CD8-positive, alpha-beta memory T cell (primary cell): ENCODE results near the gene TSTD1. TPM values are rescaled to one million over a fixed set of nuclear protein-coding genes. Genes with fewer than 3 reads are reported as not detected.
A peak's percentile ranks its signal among the peaks of the same experiment; 100 is the strongest.

Experiments
- CTCF ChIA-PET: fragments of 350-600 bp; sonication (Branson Sonifier 250); formaldehyde crosslinking; loops from one replicate; lab custom pipeline; 2021; ENCODE audit warnings: antibody characterized with exemption; lab: Charles Lee
- POLR2A ChIA-PET: fragments of 350-600 bp; sonication (Branson Sonifier 250); formaldehyde crosslinking; loops from one replicate; lab custom pipeline; 2021; ENCODE audit warnings: antibody characterized with exemption; lab: Charles Lee
- DNase-seq, 5 donors: peaks; one replicate each; pipeline versions ENCODE4 v3.0.0 to v3.0.0-alpha.2; 2020 to 2022; ENCODE audit warnings: mixed read lengths in 1 of 5
- H3K27ac ChIP-seq: one replicate; pipeline ENCODE4 v1.7.0; 2013; ENCODE audit warnings: low read depth, mild to moderate bottlenecking, low read length, moderate library complexity
- H3K27me3 ChIP-seq: 2 replicates; pipeline ENCODE4 v1.7.0; 2013; ENCODE audit warnings: low read length, mild to moderate bottlenecking; ENCODE audit not compliant: insufficient read depth, poor library complexity, severe bottlenecking
- H3K36me3 ChIP-seq: 2 replicates; pipeline ENCODE4 v1.7.0; 2013; ENCODE audit warnings: mild to moderate bottlenecking, low read length, moderate library complexity; ENCODE audit not compliant: insufficient read depth
- H3K4me1 ChIP-seq: 2 replicates; pipeline ENCODE4 v1.7.0; 2013; ENCODE audit warnings: mild to moderate bottlenecking, low read length, moderate library complexity; ENCODE audit not compliant: insufficient read depth
- H3K4me3 ChIP-seq: 2 replicates; pipeline ENCODE4 v1.7.0; 2013; ENCODE audit warnings: mild to moderate bottlenecking, low read length
- H3K9me3 ChIP-seq: 2 replicates; pipeline ENCODE4 v1.7.0; 2013; ENCODE audit warnings: mild to moderate bottlenecking, low read length
- H3K27ac Mint-ChIP-seq, 8 donors: one replicate each; pipeline ENCODE4 v1.8.0; 2020 to 2021; ENCODE audit warnings: mixed read lengths in 8 of 8, mild to moderate bottlenecking in 6 of 8, inconsistent platforms in 3 of 8, moderate library complexity in 3 of 8
- H3K27me3 Mint-ChIP-seq, 2 donors: one replicate each; pipeline ENCODE4 v1.8.0; 2020 to 2021; ENCODE audit warnings: mixed read lengths in 2 of 2, mild to moderate bottlenecking in 1 of 2, moderate library complexity in 1 of 2
- H3K36me3 Mint-ChIP-seq, 3 donors: one replicate each; pipeline ENCODE4 v1.8.0; 2020 to 2021; ENCODE audit warnings: mixed read lengths in 3 of 3, inconsistent platforms in 1 of 3, mild to moderate bottlenecking in 1 of 3
- H3K4me1 Mint-ChIP-seq, 3 donors: one replicate each; pipeline ENCODE4 v1.8.0; 2020 to 2021; ENCODE audit warnings: mixed read lengths in 3 of 3, inconsistent platforms in 1 of 3, mild to moderate bottlenecking in 1 of 3
- H3K4me3 Mint-ChIP-seq, 7 donors: one replicate each; pipeline ENCODE4 v1.8.0; 2020 to 2021; ENCODE audit warnings: mixed read lengths in 7 of 7, mild to moderate bottlenecking in 6 of 7, moderate library complexity in 4 of 7, inconsistent platforms in 2 of 7
- H3K9me3 Mint-ChIP-seq, 5 donors: one replicate each; pipeline ENCODE4 v1.8.0; 2020 to 2022; ENCODE audit warnings: mixed read lengths in 5 of 5, mild to moderate bottlenecking in 3 of 5, moderate library complexity in 2 of 5, inconsistent platforms in 1 of 5
- polyA plus RNA-seq: library from polyadenylated mRNA; unstranded; fragments of 300-500 nt; fragmentation: Illumina TruSeq; gene quantifications from one replicate; pipeline ENCODE4 v1.2.3, GENCODE V29; 2021
- total RNA-seq, 2 experiments: library from RNA; stranded (reverse); gene quantifications; one replicate each; pipeline ENCODE4 v1.2.3, GENCODE V29; 2021

TSTD1 gene
- total and polyA plus RNA-seq, 3 experiments from 2014 or later = 40.2 to 288 (median 46.1) TPM

DNA sequence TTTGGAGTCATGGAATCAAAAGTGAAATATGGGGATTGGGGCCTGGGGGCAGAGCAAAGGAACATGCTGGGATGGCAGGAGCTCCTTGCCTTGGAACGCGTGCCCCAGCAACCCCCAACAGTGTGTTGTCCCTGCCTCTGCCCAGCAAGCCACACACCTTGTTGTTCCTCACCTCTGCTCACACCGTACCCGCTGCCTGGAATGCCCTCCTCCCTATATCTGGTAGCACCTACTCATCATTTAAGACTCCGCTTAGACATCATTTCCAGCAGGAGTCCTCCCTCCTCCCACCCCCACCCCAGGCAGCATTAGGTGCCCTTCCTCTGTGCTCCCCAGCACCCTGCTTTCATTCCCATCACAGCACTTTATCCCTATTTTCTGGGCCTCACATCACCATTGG lies 42.8 kb upstream of the TSTD1 start:
- Mint-ChIP-seq H3K4me1 (no peaks in the 10 kb centered on the region), H3K36me3 (no peaks in the 10 kb centered on the region), H3K9me3 (no peaks in the 10 kb centered on the region), H3K27ac (peak overlapping the region in 1 of 8 donors; percentile 7), H3K4me3 (no peak overlapping the region), H3K27me3 (peaks cover 0 to 3% of the 10 kb centered on the region in 2 donors)
- Histone ChIP-seq H3K27me3 (no peaks in the 10 kb centered on the region), H3K9me3 (no peaks in the 10 kb centered on the region), H3K27ac (no peak overlapping the region), H3K4me1 (no peaks in the 10 kb centered on the region), H3K36me3 (no peaks in the 10 kb centered on the region), H3K4me3 (no peak overlapping the region)
- no peak for DNase-seq
- POLR2A ChIA-PET = no interaction called here
- CTCF ChIA-PET = no interaction called here

DNA sequence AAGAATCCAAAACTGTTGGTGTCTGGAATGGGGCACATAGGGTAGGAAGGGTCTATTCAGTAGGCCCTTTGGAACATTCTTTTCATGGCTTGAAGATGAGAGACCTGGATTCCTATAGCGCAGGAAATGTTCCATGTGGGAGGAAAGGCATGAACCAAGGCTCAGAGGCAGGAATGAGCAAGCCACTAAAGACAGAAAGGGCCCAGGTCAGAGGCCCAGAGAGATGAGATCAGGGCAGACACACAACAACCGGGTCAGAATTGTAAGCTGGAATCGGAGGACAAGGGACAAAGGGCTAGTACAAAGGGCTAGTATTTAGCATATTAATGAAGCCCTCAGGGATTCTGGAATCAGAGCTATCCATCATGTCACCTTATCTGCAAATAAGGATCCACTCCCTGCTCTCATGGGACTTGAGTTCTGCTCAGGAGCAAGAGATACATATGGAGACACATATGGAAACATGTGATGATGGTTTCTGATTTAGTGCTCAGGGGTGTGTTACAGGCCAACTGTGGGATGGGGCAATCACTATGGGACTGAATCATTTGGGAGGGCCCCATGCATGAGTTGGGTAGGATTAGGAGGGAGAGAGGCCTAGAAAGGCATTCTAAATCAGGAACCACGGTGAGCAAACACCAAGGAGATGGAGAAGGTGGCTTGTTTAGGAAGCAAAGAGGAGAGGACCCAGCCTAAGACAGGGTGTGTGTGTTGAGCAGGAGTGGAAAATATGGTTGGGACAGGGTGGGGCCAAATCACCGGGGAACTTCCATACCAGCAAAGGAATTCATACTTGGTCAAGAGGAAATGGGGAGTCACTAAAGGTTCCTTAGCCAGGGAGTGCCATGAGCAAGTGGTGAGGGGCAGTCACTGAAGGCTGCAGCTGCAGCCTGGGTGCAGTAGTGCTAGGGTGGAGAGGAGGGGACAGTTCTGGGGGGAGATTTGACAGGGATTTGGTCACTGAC lies 42.0 kb upstream of the TSTD1 start:
- Mint-ChIP-seq H3K9me3 (no peaks in the 10 kb centered on the region), H3K27me3 (peaks cover 0 to 3% of the 10 kb centered on the region in 2 donors), H3K36me3 (no peaks in the 10 kb centered on the region), H3K27ac (no peak overlapping the region), H3K4me1 (no peaks in the 10 kb centered on the region), H3K4me3 (no peak overlapping the region)
- H3K27me3 ChIP-seq = no peaks in the 10 kb centered on the region
- no peaks in the 10 kb centered on the region for H3K4me1 ChIP-seq
- no peaks in the 10 kb centered on the region for H3K9me3 ChIP-seq
- no peak overlapping the region for H3K27ac ChIP-seq
- H3K4me3 ChIP-seq = no peak overlapping the region
- ChIA-PET POLR2A (no interaction called here), CTCF (interaction anchor here (1.8 kb wide), 1 partner anchor 16 kb away, joined by 7 read pairs; the partner anchor contains the start of gene KLHDC9)
- no peak for DNase-seq
- H3K36me3 ChIP-seq = no peaks in the 10 kb centered on the region

DNA sequence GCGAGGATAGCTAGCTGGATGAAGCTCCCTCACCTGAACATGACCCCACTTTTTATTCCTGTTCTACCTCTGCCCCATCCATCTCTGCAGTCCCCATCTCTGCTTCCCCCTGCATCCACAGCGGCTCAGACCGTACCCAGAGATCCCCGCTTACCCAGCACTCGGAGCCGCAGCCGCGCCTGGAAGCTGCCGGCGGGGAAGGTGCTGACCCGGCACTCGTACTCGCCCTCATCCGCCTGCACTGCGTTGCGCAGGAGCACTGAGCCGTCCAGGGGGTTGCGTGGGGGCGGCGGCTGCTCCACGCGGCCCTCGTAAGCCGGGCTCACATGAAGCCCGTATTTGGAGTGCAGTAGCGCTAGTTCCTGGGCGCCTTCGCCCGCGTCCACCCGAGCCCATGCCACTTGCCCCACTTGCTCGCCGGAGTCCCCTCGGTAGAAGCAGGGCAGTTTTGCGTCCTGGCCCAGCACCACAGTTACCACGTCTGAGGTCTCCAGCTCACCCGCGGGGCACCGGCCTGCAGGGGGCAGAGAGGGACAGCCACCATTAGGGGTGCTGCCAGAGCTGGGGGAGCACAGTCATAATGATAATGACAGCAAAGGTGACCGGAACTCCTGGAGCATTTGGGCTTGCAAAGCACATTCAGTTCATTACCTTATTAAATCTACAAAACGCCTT lies 40.8 kb upstream of the TSTD1 start:
- Mint-ChIP-seq H3K9me3 (no peaks in the 10 kb centered on the region), H3K27me3 (peaks cover 0 to 3% of the 10 kb centered on the region in 2 donors), H3K4me1 (no peaks in the 10 kb centered on the region), H3K4me3 (no peak overlapping the region), H3K36me3 (no peaks in the 10 kb centered on the region), H3K27ac (peak overlapping the region in 1 of 8 donors; percentile 38)
- Histone ChIP-seq H3K27me3 (no peaks in the 10 kb centered on the region), H3K9me3 (no peaks in the 10 kb centered on the region), H3K4me3 (no peak overlapping the region), H3K36me3 (no peaks in the 10 kb centered on the region), H3K27ac (no peak overlapping the region), H3K4me1 (no peaks in the 10 kb centered on the region)
- CTCF ChIA-PET = interaction anchor here (1.8 kb wide), 1 partner anchor 18 kb away, joined by 7 read pairs; the partner anchor contains the start of gene KLHDC9
- DNase-seq = no peak
- POLR2A ChIA-PET = no interaction called here

DNA sequence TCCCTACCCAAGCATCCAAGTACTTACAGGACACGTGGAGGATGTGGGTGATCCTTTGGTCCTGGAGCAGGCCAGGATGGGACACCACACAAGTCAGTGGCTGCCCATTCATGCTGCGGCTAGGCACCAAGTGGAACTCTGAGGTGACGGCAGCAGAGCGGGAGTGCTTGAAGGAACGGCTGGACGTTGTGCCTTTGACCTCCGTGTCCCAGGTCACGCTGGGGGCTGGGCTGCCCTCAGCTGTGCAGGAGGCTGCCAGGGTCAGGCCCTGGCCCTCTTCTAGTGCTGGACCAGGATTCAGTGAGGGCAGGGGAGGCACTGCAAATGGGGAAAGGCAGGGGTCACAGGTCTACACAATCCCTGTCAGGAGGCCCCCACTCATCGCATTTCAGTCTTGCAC lies 38.7 kb upstream of the TSTD1 start:
- Histone ChIP-seq H3K4me1 (peaks cover under 1% of the 10 kb centered on the region), H3K4me3 (no peak overlapping the region), H3K9me3 (no peaks in the 10 kb centered on the region), H3K36me3 (no peaks in the 10 kb centered on the region), H3K27me3 (no peaks in the 10 kb centered on the region), H3K27ac (no peak overlapping the region)
- Mint-ChIP-seq H3K4me3 (no peak overlapping the region), H3K27ac (no peak overlapping the region), H3K36me3 (no peaks in the 10 kb centered on the region), H3K9me3 (no peaks in the 10 kb centered on the region), H3K27me3 (peaks cover 0 to 3% of the 10 kb centered on the region in 2 donors), H3K4me1 (peaks cover under 1 to 2% (median 2%) of the 10 kb centered on the region in 3 donors)
- CTCF ChIA-PET = interaction anchor here (2.1 kb wide), 1 partner anchor 20 kb away, joined by 7 read pairs; the partner anchor contains the start of gene KLHDC9
- POLR2A ChIA-PET = no interaction called here
- DNase-seq = no peak

DNA sequence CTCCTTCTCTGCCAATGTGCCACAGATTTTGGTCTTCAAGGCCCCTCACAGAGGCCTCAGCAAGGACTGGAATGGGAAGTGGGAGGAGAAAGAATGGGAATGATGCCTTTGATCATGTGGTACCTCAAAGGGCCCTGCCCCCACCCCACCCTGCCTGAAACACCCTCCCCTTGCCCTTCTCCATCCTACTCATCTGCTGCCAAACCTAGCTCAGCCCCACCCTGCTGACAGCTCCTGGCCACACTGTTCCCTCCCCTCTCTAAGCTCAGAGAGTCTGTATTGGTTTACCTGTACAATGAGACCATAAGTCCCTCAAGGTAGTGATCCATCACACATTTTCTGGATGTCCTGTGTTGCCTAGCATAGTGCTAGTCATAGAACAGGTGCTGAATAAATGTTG lies 37.6 kb upstream of the TSTD1 start:
- H3K9me3 Mint-ChIP-seq = no peaks in the 10 kb centered on the region

DNA sequence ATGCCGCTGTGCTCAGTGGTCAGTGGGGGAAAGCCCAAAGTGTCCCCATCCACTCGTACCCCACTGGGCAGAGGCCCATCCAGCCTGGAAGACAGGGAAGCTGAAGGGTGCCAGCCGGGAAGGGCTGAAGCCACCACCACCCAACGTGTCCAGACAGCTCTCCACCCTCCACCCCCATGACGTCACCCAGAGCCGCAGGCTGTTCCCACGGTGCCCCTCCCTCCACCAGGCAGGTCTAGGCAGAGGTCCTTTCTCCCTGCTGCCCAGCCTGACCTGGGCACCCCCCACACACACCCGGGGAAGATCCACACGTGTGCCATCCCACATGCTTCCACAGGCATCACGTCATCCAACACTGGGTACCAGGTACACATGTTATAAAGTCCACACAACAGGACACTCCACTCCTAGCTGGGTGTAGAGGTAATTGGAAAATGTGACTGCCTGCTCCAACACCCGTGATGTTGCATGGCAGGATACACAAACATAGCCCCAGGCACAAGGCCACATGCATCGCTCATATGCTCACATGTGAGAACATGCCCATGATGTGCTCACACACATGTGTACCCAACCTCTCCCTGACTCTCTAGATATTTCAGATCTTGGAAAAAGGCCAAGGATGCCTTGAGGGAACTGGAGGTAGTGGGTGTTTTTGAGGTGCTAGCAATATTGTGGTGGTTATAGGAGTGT lies 36.1 kb upstream of the TSTD1 start:
- Mint-ChIP-seq H3K4me3 (peak overlapping the region in 1 of 7 donors; percentile 30), H3K4me1 (peaks cover 19 to 25% (median 24%) of the 10 kb centered on the region in 3 donors), H3K9me3 (no peaks in the 10 kb centered on the region), H3K27ac (peak overlapping the region in 1 of 8 donors; percentile 75), H3K36me3 (no peaks in the 10 kb centered on the region), H3K27me3 (peaks cover 0 to 2% of the 10 kb centered on the region in 2 donors)
- no peaks in the 10 kb centered on the region for H3K9me3 ChIP-seq
- CTCF ChIA-PET = interaction anchor here (10.9 kb wide), 1 partner anchor 21 kb away, joined by 128 read pairs; the partner anchor contains the start of gene KLHDC9
- POLR2A ChIA-PET = no interaction called here
- no peaks in the 10 kb centered on the region for H3K27me3 ChIP-seq
- H3K36me3 ChIP-seq = no peaks in the 10 kb centered on the region
- H3K4me1 ChIP-seq = peaks cover 24% of the 10 kb centered on the region
- H3K4me3 ChIP-seq = no peak overlapping the region
- H3K27ac ChIP-seq = no peak overlapping the region
- no peak for DNase-seq

More for the DNA sequence above, 37.6 kb upstream of the TSTD1 start:
- Histone ChIP-seq H3K4me3 (no peak overlapping the region), H3K27me3 (no peaks in the 10 kb centered on the region), H3K9me3 (no peaks in the 10 kb centered on the region), H3K27ac (no peak overlapping the region), H3K36me3 (no peaks in the 10 kb centered on the region), H3K4me1 (peaks cover 8% of the 10 kb centered on the region)
- ChIA-PET CTCF (interaction anchor here (2.1 kb wide), 1 partner anchor 21 kb away, joined by 7 read pairs; the partner anchor contains the start of gene KLHDC9), POLR2A (no interaction called here)
- Mint-ChIP-seq H3K27ac (no peak overlapping the region), H3K27me3 (peaks cover 0 to 3% of the 10 kb centered on the region in 2 donors), H3K36me3 (no peaks in the 10 kb centered on the region), H3K4me3 (no peak overlapping the region), H3K4me1 (peaks cover 8 to 10% (median 9%) of the 10 kb centered on the region in 3 donors)
- no peak for DNase-seq

- POLR2A ChIA-PET = no interaction called here
These were observed 34.8 kb upstream of the TSTD1 start for GRCh38 chr1:161073474-161074121.

More at GRCh38 chr1:161073474-161074121, 34.8 kb upstream of the TSTD1 start:
- H3K4me1 Mint-ChIP-seq = peaks cover 20 to 27% (median 26%) of the 10 kb centered on the region in 3 donors
- no peaks in the 10 kb centered on the region for H3K9me3 Mint-ChIP-seq
- no peak overlapping the region for H3K4me3 Mint-ChIP-seq
- no peak overlapping the region for H3K4me3 ChIP-seq
- peaks cover 0 to 3% of the 10 kb centered on the region in 2 donors for H3K27me3 Mint-ChIP-seq
- no peaks in the 10 kb centered on the region for H3K27me3 ChIP-seq
- H3K9me3 ChIP-seq = no peaks in the 10 kb centered on the region
- H3K36me3 Mint-ChIP-seq = peaks cover 0 to 11% (median 0%) of the 10 kb centered on the region in 3 donors
- H3K27ac ChIP-seq = no peak overlapping the region
- H3K36me3 ChIP-seq = no peaks in the 10 kb centered on the region
- peak overlapping the region in 4 of 8 donors; percentile 4 to 96 (median 40) for H3K27ac Mint-ChIP-seq
- peaks cover 24% of the 10 kb centered on the region for H3K4me1 ChIP-seq
- CTCF ChIA-PET = interaction anchor here (0.6 to 10.9 kb wide), 3 partner anchors 23 to 83 kb away, joined by 3 to 128 read pairs (median 61); partner anchors contain the start of genes KLHDC9 and USF1
- no peak for DNase-seq
